SHP77 treated with DMSO at 0.1 percent for 48 hours (cell line): ENCODE results near the gene ACTR1B.
"Not testable (repeated sequence)": the region's sequence is repeated elsewhere in the genome, so short reads cannot be mapped to it uniquely, and the experiment has no call there.

Experiments used
- DNase-seq: peaks from one replicate; lab custom pipeline; 2025; lab: John Stamatoyannopoulos, UW

Gene ACTR1B

DNA sequence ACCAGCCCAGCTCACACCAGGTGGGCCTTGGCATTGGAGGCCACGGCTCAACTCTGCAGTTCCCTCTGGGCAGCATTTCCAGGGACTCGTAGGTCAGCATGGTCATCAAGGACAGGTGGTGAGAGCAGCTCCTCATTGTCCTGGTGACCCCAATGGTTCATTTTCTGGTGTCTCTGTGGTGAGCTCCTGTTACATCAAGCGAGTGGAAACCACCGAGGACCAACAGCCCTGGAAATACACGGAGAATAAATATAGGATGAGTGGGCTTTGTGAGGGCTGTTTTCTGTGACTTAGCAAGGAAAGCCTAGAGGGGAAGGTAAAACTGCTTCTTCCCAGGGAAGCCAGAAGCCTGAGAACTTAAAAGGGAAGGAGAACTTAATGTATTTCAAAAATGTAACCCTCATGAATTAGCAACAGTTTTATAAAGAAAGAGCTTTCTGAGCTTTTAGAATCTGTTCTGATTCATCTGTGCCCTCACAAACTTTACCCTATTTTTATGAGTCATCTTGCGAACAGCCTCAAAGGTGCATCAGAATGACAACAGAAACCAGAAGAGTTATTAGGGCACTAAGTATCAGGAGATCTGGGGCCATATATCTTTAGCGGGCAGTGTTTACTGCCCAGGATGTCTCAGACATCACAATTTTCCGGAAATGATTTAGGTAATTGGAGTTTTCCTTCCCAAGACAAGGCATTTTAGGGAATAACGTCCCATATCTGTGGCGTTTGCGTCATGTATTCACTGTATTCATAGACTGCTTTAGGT, 24.4 kb upstream of the ACTR1B start:
- no peak for DNase-seq

DNA sequence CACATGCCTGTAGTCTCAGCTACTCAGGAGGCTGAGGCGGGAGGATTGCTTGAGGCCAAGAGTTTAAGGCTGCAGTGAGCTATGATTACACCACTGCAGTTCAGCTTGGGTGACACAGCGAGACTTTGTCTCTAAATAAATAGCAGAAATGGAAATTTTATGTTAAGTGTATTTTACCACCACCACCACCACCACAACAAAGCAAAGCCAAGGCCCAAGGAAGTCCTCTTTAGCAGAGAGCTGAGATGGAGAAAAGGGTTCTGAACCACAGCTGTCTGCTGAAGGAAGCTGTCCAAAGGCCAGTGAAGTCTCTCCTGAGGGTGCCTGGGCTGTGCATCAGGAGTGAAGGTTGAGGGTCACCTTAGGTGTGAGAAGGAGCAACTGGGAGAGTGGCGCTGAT, 23.4 kb upstream of the ACTR1B start:
- DNase-seq: not testable (repeated sequence)

DNA sequence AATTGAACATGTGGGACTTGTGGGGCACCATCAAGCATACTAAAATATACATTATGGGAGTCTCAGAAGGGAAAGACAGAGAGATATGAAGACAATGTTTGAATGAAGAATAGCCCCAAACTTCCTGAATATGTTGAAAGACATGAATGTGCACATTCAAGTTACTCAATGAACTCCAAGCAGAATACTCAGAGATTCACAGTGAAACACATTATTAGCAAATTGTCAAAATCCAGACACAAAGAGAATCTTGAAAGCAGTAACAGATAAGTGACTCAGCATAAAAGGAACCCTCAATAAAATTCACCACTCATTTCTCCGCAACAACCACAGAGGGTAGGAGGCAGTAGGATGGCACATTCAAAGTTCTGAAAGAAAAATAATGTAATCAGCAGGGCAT, 14.5 kb upstream of the ACTR1B start:
- DNase-seq: no peak

DNA sequence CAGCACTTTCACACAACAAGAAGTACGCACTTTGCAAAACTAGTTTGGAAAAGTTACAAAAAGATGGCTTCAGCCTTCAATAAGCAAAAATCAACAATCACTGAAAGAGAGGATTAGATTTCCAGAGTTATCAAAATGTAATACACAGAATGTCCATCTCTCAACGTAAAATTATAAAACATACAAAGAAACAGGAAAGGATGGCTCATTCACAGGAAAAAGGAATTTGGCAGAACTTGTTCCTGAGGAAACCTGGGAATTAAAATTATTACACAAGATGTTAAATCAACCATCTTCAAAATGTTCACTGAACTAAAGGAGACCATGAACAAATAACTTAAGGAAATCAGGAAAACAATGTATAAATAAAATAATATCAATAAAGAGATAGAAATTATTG, 13.6 kb upstream of the ACTR1B start:
- DNase-seq: no peak

DNA sequence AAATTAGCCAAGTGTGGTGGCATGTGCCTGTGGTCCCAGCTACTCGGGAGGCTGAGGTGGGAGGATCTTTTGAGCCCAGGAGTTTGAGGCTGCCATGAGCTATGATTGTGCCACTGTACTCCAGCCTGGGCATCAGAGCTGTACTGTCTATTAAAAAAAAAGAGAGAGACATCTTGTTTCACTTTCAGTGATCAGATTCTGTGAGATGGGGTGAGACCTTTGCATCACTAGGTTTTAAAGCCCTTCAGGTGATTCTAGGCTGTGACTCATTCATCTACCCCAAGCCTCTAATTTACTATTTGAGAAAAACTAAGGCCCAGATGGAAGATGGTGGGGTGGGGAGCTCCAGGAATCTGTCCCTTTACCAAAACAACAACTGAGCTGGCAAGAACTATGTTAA, 12.8 kb upstream of the ACTR1B start:
- DNase-seq: no peak

DNA sequence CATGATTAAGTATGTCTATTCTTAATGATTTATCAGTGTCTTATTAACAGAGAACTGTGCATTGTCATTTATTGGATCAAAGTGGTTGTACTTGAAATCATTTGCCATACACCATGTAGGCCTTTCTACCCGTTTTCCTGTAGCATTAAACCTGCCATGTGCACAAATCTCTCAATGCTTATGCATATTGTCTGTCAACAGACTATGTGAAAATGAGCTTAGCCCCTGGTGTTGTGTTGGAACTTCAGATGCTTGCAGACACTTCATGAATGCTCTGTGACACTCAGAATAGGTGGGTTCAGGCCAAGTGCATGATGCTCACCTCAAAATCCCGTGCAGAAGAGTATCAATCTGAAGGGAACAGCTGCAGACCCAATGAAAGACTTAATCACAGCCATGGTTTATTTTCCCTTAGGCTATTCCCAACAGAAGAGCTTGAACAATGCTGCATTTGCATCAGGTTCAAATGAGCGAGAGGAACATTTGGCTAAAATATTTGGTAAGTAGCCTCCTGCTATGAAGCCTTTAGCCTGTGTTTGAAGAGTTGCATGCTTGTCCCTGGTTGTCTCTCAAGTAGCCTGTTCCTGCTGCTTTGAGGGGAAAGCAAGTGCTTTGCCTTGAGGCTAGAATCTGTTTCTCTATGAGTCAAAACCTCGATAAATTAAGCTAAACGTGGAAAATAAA, 11.7 kb upstream of the ACTR1B start:
- DNase-seq: no peak

DNA sequence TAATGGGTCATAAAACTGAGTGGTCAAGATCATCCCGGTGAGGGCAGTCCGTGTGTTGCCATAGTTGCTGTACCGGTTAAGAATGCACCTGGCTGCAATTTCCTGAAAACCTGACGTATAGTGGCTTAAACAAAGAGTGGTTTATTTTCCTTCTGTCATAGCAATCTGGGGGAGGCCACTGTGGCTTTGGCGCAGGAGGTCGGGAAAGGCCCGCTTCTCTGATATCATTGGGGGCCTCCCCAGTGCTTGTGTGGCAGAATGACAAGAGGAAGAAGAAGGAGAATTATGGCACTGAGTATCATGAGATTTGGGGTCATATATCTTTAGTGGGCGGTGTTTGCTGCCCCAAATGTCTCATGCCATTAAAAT, 10.1 kb upstream of the ACTR1B start:
- no peak for DNase-seq

DNA sequence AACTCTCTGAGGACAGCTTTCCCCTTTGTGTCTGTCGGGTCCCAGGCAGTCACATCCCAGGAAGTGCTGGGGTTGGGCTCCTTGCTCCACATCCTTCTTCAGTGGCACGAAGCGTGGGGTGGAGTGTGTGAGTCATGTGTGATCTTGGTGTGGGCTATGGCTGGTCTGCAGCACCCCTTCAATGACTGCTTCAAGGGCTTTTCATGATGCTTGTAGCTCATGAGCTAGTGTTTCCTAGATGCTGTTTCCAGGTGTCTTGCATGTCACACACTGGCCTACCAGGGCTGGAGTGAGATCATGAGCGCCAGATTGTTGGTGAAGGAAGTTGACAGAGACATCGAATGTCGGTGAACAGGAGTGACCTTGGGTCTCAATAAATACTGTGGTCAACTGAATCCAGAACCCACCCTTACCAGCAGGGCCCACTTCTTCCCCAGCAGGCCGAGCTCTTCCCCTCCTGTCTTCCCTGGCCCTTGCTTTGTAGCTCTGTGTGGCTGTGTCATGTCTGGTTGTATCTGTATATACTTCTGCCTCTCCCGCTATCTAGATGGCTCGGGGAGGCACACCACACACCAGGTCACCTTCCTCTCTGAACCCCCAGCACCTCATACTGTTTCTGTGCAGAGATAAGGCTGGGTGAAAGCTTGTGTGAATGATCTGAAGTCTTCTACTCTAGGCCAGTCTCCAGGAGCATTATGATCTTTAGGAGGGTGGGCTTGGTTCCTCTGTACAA, 9.5 kb upstream of the ACTR1B start:
- DNase-seq: no peak

DNA sequence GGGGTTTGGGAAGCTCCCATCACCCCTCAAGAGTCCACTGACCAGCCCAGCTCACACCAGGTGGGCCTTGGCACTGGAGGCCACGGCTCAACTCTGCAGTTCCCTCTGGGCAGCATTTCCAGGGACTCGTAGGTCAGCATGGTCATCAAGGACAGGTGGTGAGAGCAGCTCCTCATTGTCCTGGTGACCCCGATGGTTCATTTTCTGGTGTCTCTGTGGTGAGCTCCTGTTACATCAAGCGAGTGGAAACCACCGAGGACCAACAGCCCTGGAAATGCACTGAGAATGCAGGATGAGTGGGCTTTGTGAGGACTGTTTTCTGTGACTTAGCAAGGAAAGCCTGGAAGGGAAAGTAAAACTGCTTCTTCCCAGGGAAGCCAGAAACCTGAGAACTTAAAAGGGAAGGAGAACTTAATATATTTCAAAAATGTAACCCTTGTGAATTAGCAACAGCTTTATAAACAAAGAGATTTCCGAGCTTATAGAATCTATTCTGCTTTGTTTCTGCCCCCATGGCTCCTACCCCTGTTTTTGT, 8.8 kb upstream of the ACTR1B start:
- not testable (repeated sequence) for DNase-seq

DNA sequence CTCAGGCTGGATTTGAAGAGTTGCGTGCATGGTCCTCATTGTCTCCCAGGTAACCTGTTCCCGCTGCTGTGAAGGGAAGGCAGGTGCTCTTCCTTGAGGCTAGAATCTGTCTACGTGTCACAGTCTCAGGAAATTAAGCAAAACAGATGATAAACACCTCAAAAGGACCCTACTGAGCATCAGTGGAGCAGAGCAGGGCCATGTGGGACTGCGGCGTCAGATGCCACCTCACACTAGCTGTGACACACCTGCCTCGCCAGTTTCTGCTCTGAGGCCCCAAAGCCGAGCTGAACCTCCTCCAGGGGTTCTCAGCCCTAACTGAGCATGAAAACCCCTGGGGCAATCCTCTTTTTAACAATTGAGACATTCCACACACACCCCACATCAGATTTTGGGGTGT, 7.7 kb upstream of the ACTR1B start:
- no peak for DNase-seq

DNA sequence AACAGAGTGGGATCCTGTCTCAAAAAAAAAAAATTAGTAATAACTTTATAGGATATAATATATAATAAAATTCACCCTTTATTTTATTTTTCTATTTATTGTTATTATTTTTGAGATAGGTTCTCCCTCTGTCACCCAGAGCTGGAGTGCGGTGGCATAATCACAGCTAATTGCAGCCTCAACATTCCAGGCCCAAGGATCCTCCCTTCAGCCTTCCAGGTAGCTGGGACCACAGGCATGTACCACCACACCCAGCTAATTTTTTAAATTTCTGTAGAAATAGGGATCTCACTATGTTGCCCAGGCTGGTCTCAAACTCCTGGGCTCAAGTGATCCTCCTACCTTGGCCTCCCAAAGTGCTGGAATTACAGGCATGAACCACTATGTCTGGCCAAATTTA, 6.6 kb upstream of the ACTR1B start:
- DNase-seq: no peak

DNA sequence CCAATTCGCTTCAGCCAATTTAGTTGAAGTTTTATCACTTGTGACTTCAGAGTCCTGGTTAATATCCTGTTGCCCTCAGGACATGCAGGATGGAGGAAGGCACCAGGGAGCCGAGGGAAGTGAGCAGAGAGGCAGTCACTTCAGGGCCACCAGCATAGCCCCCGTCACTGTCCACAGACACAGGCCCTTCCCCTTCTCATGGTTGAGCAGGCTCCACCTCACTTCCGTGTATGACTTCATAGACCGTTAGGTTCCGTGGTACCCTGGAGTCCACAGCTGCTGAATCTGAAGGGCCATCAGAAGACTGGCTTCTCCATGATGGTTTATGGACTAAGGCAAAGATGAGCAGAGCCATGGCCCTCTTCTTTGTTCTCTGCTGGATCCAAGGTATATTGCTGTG, 5.6 kb upstream of the ACTR1B start, which contains the start of gene C2orf92:
TSS of gene C2orf92 (plus strand) at position 266 of the 400 bp plus-strand sequence. CDS start at position 342, 76 bp downstream.
- no peak for DNase-seq

DNA sequence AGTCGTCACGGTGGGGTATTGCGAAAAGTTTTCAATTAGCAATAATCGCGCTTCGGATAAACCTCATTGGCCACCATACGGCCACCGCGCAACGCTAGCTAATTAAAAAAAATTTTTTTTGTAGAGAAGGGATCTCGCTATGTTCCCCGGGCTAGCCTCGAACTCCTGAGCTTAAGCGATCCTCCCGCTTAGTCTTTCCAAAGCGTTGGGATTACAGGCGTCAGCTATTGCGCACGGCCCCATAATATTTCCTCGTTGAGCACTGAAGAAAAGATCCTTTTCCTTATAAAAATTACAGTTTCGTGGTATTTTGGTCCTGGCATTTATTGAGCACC, 759 bp upstream of the ACTR1B start:
- DNase-seq: peak; percentile 42

DNA sequence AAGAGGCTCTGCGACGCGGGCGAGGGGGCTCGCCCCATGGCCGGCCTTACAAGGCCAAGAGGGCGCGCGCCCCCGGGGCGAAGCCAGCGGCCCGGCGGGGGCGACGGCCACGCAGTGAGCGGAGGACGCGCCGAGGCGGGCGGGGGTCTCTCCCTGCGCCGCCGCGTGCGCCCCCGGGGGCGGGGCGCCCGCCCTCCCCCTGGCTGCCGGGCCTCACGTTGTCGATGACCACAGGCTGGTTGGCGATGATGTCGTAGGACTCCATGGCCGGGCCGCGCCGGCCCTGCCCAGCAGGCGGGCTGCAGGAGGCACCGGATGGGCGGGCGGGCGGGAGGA, 250 bp downstream of the ACTR1B start:
- DNase-seq: no peak

DNA sequence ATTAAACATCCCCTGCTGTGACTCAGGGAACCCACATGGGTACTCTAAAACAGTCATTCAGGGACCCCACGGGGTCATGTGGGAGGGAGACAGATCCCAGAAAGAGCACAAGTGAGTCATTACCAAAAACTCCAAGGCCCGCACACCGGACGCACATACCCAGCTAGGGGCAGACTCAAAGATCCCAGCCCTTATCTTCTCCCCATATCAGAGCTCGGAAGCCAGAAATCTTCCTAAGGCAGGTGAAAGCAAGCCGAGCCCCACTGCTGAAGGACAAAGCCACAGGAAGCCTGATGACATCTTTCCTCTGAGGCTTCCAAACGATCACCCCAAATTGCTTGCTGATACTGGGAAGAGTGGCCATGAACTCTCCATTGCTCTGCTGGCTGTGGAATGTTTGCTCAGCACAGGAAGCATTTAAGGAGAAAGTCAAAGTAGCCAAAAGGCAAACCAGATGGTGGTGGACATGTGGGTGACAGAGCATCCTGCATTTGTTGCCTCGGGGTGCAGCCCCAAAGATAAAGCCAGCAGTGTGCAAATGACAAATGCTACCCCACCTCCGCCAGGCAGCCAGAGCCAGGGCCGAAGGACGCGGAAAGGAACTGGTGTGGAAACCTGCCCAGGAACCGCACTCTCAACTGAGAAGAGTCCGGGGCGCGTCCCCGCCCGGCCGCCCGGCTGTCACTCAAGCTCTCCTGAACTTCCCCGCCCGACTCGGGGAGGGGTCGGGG, 784 bp downstream of the ACTR1B start:
- no peak for DNase-seq

DNA sequence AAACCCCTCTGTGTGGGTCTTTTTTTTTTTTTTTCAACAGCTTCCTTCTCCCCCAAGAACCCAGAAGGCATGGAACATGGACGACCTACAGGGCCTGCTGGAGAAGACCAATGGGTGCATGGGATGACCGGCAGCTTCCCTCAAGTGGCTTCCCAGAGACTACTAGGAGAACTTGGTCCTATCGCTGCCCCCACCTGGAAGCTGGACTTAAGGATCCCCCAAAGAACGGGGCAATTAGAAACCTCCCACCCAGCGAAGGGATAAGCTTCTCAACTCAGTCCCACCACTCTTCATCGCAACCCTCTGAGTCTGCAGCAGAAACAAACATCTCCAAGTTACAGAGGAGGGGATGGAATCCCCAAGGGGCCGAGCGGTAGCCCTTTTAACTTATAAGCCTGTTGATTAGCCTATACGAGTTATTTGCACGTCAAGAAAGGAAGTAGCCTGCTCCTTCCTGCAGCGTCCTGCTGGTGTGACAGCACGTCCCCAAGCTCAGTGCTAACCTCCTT, 1.4 kb downstream of the ACTR1B start:
- no peak for DNase-seq

DNA sequence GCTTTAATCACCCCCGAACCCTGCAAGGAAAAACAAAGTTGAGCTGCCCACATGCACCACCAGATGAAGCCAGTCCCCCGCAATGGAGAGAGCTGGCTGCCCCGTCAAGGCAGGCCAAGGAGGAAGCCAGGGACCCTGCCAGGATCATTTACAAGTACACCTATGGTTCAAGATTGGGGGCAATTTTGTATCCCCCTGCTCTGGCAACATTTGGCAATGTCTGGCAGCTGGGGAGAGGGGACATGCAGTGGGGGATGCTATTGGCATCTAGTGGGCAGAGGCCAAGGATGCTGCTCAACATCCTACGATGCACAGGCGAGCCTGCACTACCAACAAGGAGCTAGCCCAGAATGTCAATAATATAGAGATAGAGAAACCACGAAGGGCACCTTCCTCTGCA, 1.9 kb downstream of the ACTR1B start:
- DNase-seq: no peak

DNA sequence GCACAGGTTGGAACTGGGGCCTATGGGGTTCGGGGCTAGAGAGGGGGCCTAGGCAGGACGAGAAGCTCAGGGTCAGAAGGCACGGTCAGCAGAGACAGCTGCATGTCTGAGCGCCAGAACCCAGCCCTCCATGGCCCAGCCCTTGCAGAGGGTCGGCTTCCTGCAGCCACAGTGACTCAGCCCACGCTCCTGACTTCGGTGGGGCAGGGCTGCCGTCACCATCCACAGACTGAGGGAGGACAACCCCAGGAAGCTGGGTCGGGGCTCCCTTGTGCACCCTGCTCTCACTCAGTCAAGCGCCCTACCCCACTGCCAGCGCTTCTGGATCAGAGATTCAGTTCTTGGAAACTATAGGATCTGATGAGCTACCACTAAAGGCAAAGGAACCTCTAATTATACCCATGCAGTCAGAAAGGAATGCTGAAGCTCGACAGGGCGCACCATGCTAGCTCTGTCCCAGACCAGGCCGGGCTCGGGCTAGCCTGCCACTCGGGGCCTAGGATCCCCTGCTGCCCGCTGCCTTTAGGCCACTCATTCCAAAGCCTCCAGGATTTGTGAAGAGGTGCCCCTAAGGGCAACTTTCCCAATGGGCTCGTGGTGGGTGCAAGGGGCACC, 3.0 kb downstream of the ACTR1B start:
- DNase-seq: no peak

DNA sequence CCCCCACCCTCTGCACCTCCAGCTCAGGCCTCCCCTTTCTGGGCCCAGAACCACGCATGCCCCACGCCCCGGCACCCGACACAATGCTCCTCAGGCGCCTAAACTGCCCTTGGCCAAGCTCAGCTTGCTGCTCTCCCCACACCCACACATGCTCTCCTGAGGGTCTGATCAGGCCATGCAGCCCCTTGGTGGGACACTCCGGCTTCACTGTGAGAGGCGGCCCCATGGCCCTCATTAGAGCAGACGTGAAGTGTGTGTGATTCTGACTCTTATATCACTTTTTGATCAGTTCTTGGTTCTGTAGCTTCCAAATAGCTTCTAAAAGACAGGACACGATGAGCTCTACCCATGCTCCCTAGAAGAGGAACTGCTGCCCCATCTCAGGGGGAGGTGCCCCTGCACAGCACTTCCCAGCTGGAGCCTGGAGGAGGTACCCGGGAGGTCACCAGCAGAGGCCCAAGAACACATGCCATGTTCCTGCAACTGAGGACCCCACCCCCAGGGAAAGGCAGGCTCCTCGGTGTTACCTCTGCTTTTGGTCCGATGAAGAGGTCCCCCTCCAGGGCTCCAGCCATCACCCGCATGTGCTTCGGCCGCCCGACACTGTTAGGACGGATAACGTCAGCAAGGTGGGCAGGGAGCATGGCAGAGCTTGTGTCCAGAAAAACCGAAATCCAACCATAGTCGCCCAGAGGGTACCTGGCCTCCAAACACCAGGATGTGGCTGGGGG, 3.6 kb downstream of the ACTR1B start:
- DNase-seq: no peak

DNA sequence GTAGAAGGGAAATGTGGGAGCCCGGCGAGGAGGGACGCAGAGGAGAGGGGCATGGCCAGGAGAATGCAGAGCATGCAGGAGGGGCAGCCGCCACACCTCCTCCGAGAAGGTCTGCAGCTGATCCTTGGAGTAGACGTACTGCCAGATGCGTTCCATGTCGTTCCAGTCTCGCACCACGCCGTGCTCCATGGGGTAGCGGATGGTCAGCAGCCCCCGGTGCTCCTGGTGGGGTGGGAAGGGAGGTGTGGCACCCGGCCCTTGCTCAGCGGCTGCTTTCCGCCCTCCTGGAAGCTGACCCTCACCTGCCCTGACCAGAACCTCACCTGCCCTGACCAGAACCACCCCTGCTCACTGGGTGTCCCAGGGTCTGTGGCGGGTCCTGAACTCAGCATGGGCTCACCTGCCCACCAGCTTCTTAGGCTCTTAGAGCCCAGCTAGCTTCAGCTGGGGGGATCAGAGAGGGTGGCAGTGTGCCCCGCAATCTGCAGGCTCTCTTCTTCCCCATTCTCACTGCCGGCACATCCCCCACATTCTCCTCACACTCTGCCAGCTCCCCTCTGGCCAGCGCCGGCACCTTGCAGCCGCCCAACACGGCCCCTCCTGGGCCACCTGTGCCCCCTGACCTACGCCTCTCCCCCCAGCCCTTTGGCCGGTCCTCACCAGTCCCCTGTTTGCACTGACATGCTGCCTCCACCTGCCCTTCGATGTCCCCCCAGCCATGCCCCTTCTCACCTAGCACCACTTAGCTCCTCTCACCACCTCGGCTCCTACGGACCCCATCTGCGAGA, 4.4 kb downstream of the ACTR1B start:
- DNase-seq: no peak
